Kidney (tissue), 14 donors: ENCODE measurements around the gene TERT. TPM values are rescaled to one million over a fixed set of nuclear protein-coding genes. Genes with fewer than 3 reads are reported as not detected.

Source experiments
- DNase-seq, 5 donors: peaks; one replicate each; pipeline ENCODE4 v3.0.0-alpha.2; 2013 to 2020
- FAIRE-seq: peaks from 2 replicates; lab custom pipeline; 2012; peaks lifted over from hg19 to GRCh38; lab: Jason Lieb, UNC
- H3K27ac ChIP-seq, 2 donors: one replicate each; pipeline ENCODE4 v1.7.0; 2013; ENCODE audit warnings: low read depth in 2 of 2, low read length in 2 of 2, inconsistent platforms in 1 of 2
- H3K27me3 ChIP-seq: one replicate; pipeline ENCODE4 v1.7.1; 2013; ENCODE audit warnings: low read length, inconsistent platforms; ENCODE audit not compliant: control insufficient read depth, insufficient read depth
- H3K36me3 ChIP-seq, 3 donors: one replicate each; pipeline versions ENCODE4 v1.7.0 to v1.7.1; 2013; ENCODE audit warnings: low read length in 3 of 3, control low read depth in 1 of 3, inconsistent platforms in 1 of 3; ENCODE audit not compliant: insufficient read depth in 3 of 3, control insufficient read depth in 2 of 3
- H3K4me1 ChIP-seq, 3 donors: one replicate each; pipeline versions ENCODE4 v1.7.0 to v1.7.1; 2013; ENCODE audit warnings: low read length in 3 of 3, inconsistent platforms in 1 of 3, low read depth in 1 of 3; ENCODE audit not compliant: control insufficient read depth in 2 of 3, insufficient read depth in 2 of 3
- H3K4me3 ChIP-seq, 3 donors: one replicate each; pipeline versions ENCODE4 v1.7.0 to v1.8.1; 2013; ENCODE audit warnings: low read length in 3 of 3, control low read depth in 1 of 3, inconsistent platforms in 1 of 3
- H3K9ac ChIP-seq, 3 donors: one replicate each; pipeline versions ENCODE4 v1.7.0 to v1.7.1; 2013; ENCODE audit warnings: low read length in 3 of 3, control low read depth in 1 of 3, inconsistent platforms in 1 of 3
- H3K9me3 ChIP-seq, 3 donors: one replicate each; pipeline versions ENCODE4 v1.7.0 to v1.7.1; 2013; ENCODE audit warnings: low read length in 3 of 3, control low read depth in 1 of 3, inconsistent platforms in 1 of 3; ENCODE audit not compliant: control insufficient read depth in 2 of 3, insufficient read depth in 1 of 3
- CTCF ChIP-seq: IDR thresholded peaks from 3 replicates; pipeline ENCODE4 v1.5.1; 2012; ENCODE audit warnings: mild to moderate bottlenecking, moderate library complexity, borderline replicate concordance; ENCODE audit not compliant: insufficient read depth; ENCODE audit errors: extremely low read depth
- intact Hi-C: fragments of 100-400 bp; cut with DNase I; formaldehyde crosslinking; loops from one replicate; pipeline ENCODE4 v1.11.1; 2022
- polyA plus RNA-seq: library from polyadenylated mRNA; stranded (reverse); fragments of 350-450 nt; fragmentation: Illumina TruSeq; extraction: RNeasy Lipid Tissue Mini Kit (QIAGEN cat#74804); gene quantifications from one replicate; pipeline ENCODE4 v1.2.3, GENCODE V29; 2014; ENCODE audit warnings: low read depth, low replicate concordance; ENCODE audit not compliant: insufficient read depth
- total RNA-seq: library from RNA; stranded (reverse); fragmentation: NEBNext Ultra II Directional; extraction: Animal tissue kit (Norgen Biotek cat#: 25700); gene quantifications from one replicate; pipeline ENCODE4 v1.2.1, GENCODE V29; 2021
- donor health status: control.
- donor health status: control.
- donor health status: control.
- donor health status: control.
- donor health status: control.
- donor health status: DM: yes; HTN: yes; CAD: no.
- donor health status: Normal renal cell carcinoma (clear cell type).

TERT gene
- total and polyA plus RNA-seq, 2 donors from 2014 or later: 0.91 TPM; not detected in 1

DNA sequence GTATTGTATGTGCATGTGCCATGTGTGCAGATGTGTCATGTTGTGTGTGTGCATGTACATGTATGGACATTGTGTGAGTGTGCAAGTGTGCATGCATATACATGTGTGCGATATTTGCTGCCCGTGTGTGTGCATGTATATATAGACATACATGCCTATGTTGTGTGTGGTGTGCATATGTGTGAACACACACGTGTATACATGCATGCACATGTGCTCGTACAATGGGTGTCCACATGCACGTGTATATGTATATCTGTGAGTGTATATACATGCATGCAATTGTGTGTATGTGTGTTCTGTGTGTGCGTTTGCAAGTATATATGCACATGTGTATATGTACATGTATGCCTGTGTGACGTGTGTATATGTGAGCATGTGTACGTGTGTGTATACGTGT is 72.7 kb downstream of the TERT start:
- H3K4me3 ChIP-seq: peak overlapping the region in 1 of 3 donors; percentile 19
- DNase-seq (no peak), FAIRE-seq (no peak)
- no peaks in the 10 kb centered on the region for H3K27me3 ChIP-seq
- intact Hi-C loops: no loop called here
- peaks cover 0 to 6% (median 6%) of the 10 kb centered on the region in 3 donors for H3K36me3 ChIP-seq
- H3K9me3 ChIP-seq: peaks cover 0 to 2% (median 0%) of the 10 kb centered on the region in 3 donors
- H3K9ac ChIP-seq: no peak overlapping the region
- TF ChIP-seq CTCF: no peak
- H3K4me1 ChIP-seq: peaks cover 0 to 14% (median 9%) of the 10 kb centered on the region in 3 donors
- no peak overlapping the region for H3K27ac ChIP-seq

DNA sequence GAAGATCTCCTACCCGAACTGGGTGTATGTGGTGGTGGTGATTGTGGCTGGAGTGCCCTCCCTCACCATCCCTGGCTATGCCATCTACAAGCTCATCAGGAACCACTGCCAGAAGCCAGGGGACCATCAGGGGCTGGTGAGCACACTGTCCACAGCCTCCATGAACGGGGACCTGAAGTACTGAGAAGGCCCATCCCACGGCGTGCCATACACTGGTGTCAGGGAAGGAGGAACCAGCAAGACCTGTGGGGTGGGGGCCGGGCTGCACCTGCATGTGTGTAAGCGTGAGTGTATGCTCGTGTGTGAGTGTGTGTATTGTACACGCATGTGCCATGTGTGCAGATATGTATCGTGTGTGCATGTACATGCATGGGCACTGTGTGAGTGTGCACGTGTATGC is 73.1 kb downstream of the TERT start:
- peaks cover 0 to 14% (median 9%) of the 10 kb centered on the region in 3 donors for H3K4me1 ChIP-seq
- no peak overlapping the region for H3K9ac ChIP-seq
- no peak for TF ChIP-seq CTCF
- H3K9me3 ChIP-seq: peaks cover 0 to 2% (median 0%) of the 10 kb centered on the region in 3 donors
- DNase-seq (peak in 1 of 5 donors; percentile 58), FAIRE-seq (no peak)
- no peaks in the 10 kb centered on the region for H3K27me3 ChIP-seq
- no peak overlapping the region for H3K4me3 ChIP-seq
- peaks cover 0 to 7% (median 6%) of the 10 kb centered on the region in 3 donors for H3K36me3 ChIP-seq
- H3K27ac ChIP-seq: no peak overlapping the region
- intact Hi-C loops: no loop called here

DNA sequence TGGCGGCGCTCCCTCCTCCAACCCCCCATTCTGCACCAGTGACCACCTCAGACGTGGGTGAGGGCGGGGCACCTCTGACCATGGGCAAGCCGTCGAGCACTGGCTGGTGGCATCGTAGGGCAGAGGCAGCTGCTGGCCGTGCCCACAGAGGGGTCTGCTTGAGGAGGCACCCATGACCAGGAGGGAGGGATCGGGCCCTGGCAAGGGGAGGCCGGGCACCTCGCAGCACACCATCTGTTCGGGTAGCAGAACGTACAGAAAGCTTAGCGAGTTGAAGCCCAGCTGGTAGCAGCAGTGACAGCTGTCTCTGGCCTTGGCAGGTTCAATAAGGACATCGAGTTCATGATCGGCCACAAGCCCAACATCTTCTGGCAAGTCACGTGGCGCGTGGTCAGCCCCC is 74.0 kb downstream of the TERT start:
- FAIRE-seq: no peak
- intact Hi-C loops: no loop called here
- Histone ChIP-seq H3K9ac (no peak overlapping the region), H3K27ac (no peak overlapping the region), H3K9me3 (peaks cover 0 to 2% (median 0%) of the 10 kb centered on the region in 3 donors), H3K4me3 (no peak overlapping the region), H3K27me3 (no peaks in the 10 kb centered on the region), H3K4me1 (peaks cover 0 to 14% (median 9%) of the 10 kb centered on the region in 3 donors), H3K36me3 (peaks cover 0 to 10% (median 7%) of the 10 kb centered on the region in 3 donors)
- TF ChIP-seq CTCF: no peak
- peak in 1 of 5 donors; percentile 55 for DNase-seq

- Histone ChIP-seq H3K4me3 (no peak overlapping the region), H3K36me3 (peaks cover 0 to 10% (median 7%) of the 10 kb centered on the region in 3 donors), H3K9me3 (peaks cover 0 to 2% (median 0%) of the 10 kb centered on the region in 3 donors), H3K9ac (no peak overlapping the region), H3K27ac (no peak overlapping the region), H3K27me3 (no peaks in the 10 kb centered on the region), H3K4me1 (peaks cover 0 to 14% (median 9%) of the 10 kb centered on the region in 3 donors)
- TF ChIP-seq CTCF: no peak
- DNase-seq (peak in 1 of 5 donors; percentile 37), FAIRE-seq (no peak)
- intact Hi-C loops: no loop called here
Observed at GRCh38 chr5:1220351-1220750, 74.5 kb downstream of the TERT start.
